Fibroblast of lung (primary cell): ENCODE data around the gene MYH9. TPM values are rescaled to one million over a fixed set of nuclear protein-coding genes. Genes with fewer than 3 reads are reported as not detected.
"Not testable (repeated sequence)": the region's sequence is repeated elsewhere in the genome, so short reads cannot be mapped to it uniquely, and the experiment has no call there.

ENCODE experiments used
- DNase-seq, 2 donors: peaks; one replicate each; pipeline versions ENCODE4 v3.0.0 to v3.0.0-alpha.2; 2010; ENCODE audit warnings: low read depth in 2 of 2
- H2AFZ ChIP-seq: 2 replicates; pipeline ENCODE4 v1.5.1; 2012; ENCODE audit warnings: low read length, control low read depth, inconsistent platforms
- H3K27ac ChIP-seq: 2 replicates; pipeline ENCODE4 v1.5.1; 2011; ENCODE audit warnings: low read length, control low read depth; ENCODE audit not compliant: insufficient read depth
- H3K27me3 ChIP-seq: 2 replicates; pipeline ENCODE4 v1.5.1; 2011; ENCODE audit warnings: mild to moderate bottlenecking, low read length; ENCODE audit not compliant: control insufficient read depth, insufficient read depth
- H3K36me3 ChIP-seq: 2 replicates; pipeline ENCODE4 v1.5.1; 2011; ENCODE audit warnings: low read length; ENCODE audit not compliant: control insufficient read depth, insufficient read depth
- H3K4me1 ChIP-seq: 2 replicates; pipeline ENCODE4 v1.5.1; 2011; ENCODE audit warnings: low read length; ENCODE audit not compliant: control insufficient read depth, insufficient read depth; ENCODE audit errors: extremely low read depth
- H3K4me2 ChIP-seq: 2 replicates; pipeline ENCODE4 v1.5.1; 2011; ENCODE audit warnings: low read length, control low read depth; ENCODE audit not compliant: insufficient read depth; ENCODE audit errors: extremely low read depth
- H3K4me3 ChIP-seq, 4 experiments: fragments of 200-600 bp in 1 of 4; sonication (generic) in 1 of 4; replicated peaks in 1 of 4; 2 replicates each; pipeline ENCODE4 v1.5.1; 2011 to 2016; ENCODE audit warnings: low read length in 4 of 4, low read depth in 3 of 4, mild to moderate bottlenecking in 3 of 4, control low read depth in 2 of 4, inconsistent platforms in 1 of 4, mixed read lengths in 1 of 4; ENCODE audit not compliant: insufficient read depth in 1 of 4; ENCODE audit errors: control extremely low read depth in 1 of 4
- H3K79me2 ChIP-seq: 2 replicates; pipeline ENCODE4 v1.5.1; 2012; ENCODE audit warnings: mild to moderate bottlenecking, low read length, inconsistent platforms; ENCODE audit not compliant: control insufficient read depth, insufficient read depth
- H3K9ac ChIP-seq: 2 replicates; pipeline ENCODE4 v1.5.1; 2011; ENCODE audit warnings: mild to moderate bottlenecking, low read length, control low read depth; ENCODE audit not compliant: insufficient read depth
- H3K9me3 ChIP-seq: 2 replicates; pipeline ENCODE4 v1.5.1; 2012; ENCODE audit warnings: low read depth, low read length; ENCODE audit not compliant: control insufficient read depth, insufficient read depth
- H4K20me1 ChIP-seq: 2 replicates; pipeline ENCODE4 v1.5.1; 2011; ENCODE audit warnings: low read length; ENCODE audit not compliant: control insufficient read depth, insufficient read depth; ENCODE audit errors: extremely low read depth
- EZH2 ChIP-seq: IDR thresholded peaks from 2 replicates; pipeline ENCODE4 v1.5.1; 2012; ENCODE audit warnings: low read length, control low read depth, mild to moderate bottlenecking; ENCODE audit errors: missing control alignments
- polyA plus RNA-seq, 2 donors: library from polyadenylated mRNA; depleted of rRNA in 1 of 2; stranded (reverse) in 1 of 2; unstranded in 1 of 2; fragments of >200 nt; gene quantifications; 2 replicates each; pipeline ENCODE4 v1.2.1, GENCODE V29; 2011 to 2012; ENCODE audit warnings: missing spikeins in 1 of 2
- total RNA-seq: library from RNA; depleted of rRNA; stranded (reverse); fragments of >200 nt; gene quantifications from 2 replicates; pipeline ENCODE4 v1.2.1, GENCODE V29; 2014
- TF ChIP-seq, protein P1 (sequence below), 2 donors: IDR thresholded peaks in 1 of 2; conservative IDR thresholded peaks in 1 of 2; 1 replicate in 1 of 2; 2 replicates in 1 of 2; pipeline ENCODE4 v1.5.1; 2011 to 2012; ENCODE audit warnings: low read length in 2 of 2, control low read depth in 1 of 2, inconsistent platforms in 1 of 2, low read depth in 1 of 2, mild to moderate bottlenecking in 1 of 2

Gene MYH9
- total and polyA plus RNA-seq, 2 donors (not counting 1 experiment from before 2014, with no cell fraction given), result 677 to 796 TPM

GRCh38 chr22:36274531-36274930 is 113.2 kb downstream of the MYH9 start:
- no peak overlapping the region for H2AFZ ChIP-seq
- peaks cover 5% of the 10 kb centered on the region for H3K36me3 ChIP-seq
- no peaks in the 10 kb centered on the region for H3K27me3 ChIP-seq
- no peak overlapping the region for H3K9ac ChIP-seq
- no peaks in the 10 kb centered on the region for H4K20me1 ChIP-seq
- H3K9me3 ChIP-seq, result no peaks in the 10 kb centered on the region
- H3K4me3 ChIP-seq, result no peak overlapping the region
- no peaks in the 10 kb centered on the region for H3K4me1 ChIP-seq
- no peak overlapping the region for H3K4me2 ChIP-seq
- TF ChIP-seq, protein P1, sequence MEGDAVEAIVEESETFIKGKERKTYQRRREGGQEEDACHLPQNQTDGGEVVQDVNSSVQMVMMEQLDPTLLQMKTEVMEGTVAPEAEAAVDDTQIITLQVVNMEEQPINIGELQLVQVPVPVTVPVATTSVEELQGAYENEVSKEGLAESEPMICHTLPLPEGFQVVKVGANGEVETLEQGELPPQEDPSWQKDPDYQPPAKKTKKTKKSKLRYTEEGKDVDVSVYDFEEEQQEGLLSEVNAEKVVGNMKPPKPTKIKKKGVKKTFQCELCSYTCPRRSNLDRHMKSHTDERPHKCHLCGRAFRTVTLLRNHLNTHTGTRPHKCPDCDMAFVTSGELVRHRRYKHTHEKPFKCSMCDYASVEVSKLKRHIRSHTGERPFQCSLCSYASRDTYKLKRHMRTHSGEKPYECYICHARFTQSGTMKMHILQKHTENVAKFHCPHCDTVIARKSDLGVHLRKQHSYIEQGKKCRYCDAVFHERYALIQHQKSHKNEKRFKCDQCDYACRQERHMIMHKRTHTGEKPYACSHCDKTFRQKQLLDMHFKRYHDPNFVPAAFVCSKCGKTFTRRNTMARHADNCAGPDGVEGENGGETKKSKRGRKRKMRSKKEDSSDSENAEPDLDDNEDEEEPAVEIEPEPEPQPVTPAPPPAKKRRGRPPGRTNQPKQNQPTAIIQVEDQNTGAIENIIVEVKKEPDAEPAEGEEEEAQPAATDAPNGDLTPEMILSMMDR (conservative IDR thresholded peaks at IDR 0.05 in 1 of 2, IDR thresholded peaks at IDR 0.05 in 1 of 2; ENCODE audit: low read depth in 1 of 2, low read length in 2 of 2), result no peak
- no peak for TF ChIP-seq EZH2
- H3K27ac ChIP-seq, result no peak overlapping the region
- no peak for DNase-seq
- H3K79me2 ChIP-seq, result no peaks in the 10 kb centered on the region

DNA sequence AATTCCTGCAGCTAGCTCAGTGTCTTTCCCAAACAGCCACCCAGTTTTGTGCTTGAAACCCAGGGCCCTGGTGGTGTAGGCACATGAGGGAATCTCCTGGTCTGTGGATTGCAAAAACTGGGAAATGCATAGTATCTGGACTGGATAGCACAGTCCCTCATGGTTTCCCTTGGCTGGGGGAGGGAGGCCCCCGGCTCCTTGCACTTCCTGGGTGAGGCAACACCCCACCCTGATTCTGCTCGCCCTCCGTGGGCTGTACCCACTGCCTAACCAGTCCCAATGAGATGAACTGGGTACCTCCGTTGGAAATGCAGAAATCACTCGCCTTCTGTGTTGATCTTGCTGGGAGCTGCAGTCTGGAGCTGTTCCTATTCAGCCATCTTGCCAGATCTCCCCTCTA is 115.8 kb downstream of the MYH9 start:
- not testable (repeated sequence) for H3K4me3 ChIP-seq, H4K20me1 ChIP-seq, H3K4me2 ChIP-seq, H2AFZ ChIP-seq, DNase-seq, H3K27me3 ChIP-seq, H3K9me3 ChIP-seq, H3K4me1 ChIP-seq, H3K9ac ChIP-seq, H3K79me2 ChIP-seq, H3K27ac ChIP-seq, H3K36me3 ChIP-seq

- H3K27ac ChIP-seq, H3K27me3 ChIP-seq, H3K79me2 ChIP-seq, H3K4me3 ChIP-seq, H3K4me2 ChIP-seq, H3K36me3 ChIP-seq, H3K9ac ChIP-seq, H4K20me1 ChIP-seq, DNase-seq, H2AFZ ChIP-seq, H3K4me1 ChIP-seq, H3K9me3 ChIP-seq: not testable (repeated sequence)
Measured at GRCh38 chr22:36271231-36271630, 116.5 kb downstream of the MYH9 start.

DNA sequence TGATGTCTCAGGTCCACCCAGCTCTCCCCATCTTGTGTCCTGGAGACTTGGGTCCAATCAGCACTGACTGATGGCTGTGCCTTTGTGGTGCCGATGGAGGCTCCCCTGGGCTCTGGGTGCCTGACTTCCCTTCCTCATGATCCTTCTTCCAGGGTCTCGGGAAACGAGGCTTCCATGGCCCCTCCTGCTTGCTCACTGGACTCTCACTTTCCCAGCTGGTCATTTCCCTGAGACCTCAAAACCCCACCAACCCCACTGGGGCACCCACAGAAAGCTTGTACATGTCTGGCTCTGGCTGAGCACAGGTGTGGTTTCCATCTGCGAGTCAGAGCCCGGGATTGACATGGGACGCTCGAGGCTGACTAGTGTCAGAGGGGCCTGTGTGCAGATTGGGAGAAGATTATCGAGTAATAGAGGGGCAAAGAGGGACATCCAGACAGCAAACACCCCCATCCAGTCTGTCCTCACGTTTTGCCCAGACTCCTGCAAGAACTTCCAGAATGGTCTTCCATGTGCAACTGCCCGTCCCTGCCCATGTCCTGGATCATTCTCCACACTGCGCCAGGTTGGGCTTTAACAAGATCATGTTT is 119.8 kb downstream of the MYH9 start:
- no peak overlapping the region for H3K4me2 ChIP-seq
- no peaks in the 10 kb centered on the region for H3K27me3 ChIP-seq
- H3K36me3 ChIP-seq, result peaks cover 6% of the 10 kb centered on the region
- H3K27ac ChIP-seq, result no peak overlapping the region
- TF ChIP-seq, protein P1 (conservative IDR thresholded peaks at IDR 0.05 in 1 of 2, IDR thresholded peaks at IDR 0.05 in 1 of 2; ENCODE audit: low read depth in 1 of 2, low read length in 2 of 2), result no peak
- TF ChIP-seq EZH2, result no peak
- no peaks in the 10 kb centered on the region for H3K79me2 ChIP-seq
- DNase-seq, result no peak
- no peaks in the 10 kb centered on the region for H4K20me1 ChIP-seq
- no peak overlapping the region for H3K9ac ChIP-seq
- H3K4me1 ChIP-seq, result no peaks in the 10 kb centered on the region
- no peak overlapping the region for H3K4me3 ChIP-seq
- no peaks in the 10 kb centered on the region for H3K9me3 ChIP-seq
- H2AFZ ChIP-seq, result no peak overlapping the region
